PC-9 (cell line): ENCODE measurements around the gene ZNF407. TPM values are rescaled to one million over a fixed set of nuclear protein-coding genes. Genes with fewer than 3 reads are reported as not detected.

Experiments
- BruUV-seq: library from RNA; stranded (reverse); fragments of 400-500 nt; replicated peaks from 2 replicates; lab custom pipeline; 2021; lab: Mats Ljungman, UMichigan
- CTCF ChIA-PET: fragments of 300-600 bp; sonication (Branson Sonifier 250); formaldehyde crosslinking; loops from one replicate; lab custom pipeline; 2022; ENCODE audit warnings: antibody characterized with exemption; lab: Charles Lee
- POLR2A ChIA-PET: fragments of 300-600 bp; sonication (Branson Sonifier 250); formaldehyde crosslinking; loops from one replicate; lab custom pipeline; 2022; ENCODE audit warnings: antibody characterized with exemption; ENCODE audit not compliant: unreplicated experiment; lab: Charles Lee
- DNase-seq, 2 experiments: peaks; one replicate each; pipeline versions ENCODE4 v3.0.0 to v3.0.0-alpha.2; 2015 to 2022; ENCODE audit warnings: mixed read lengths in 1 of 2
- H2AFZ ChIP-seq: fragments of 200-600 bp; sonication (generic); 2 replicates; pipeline ENCODE4 v1.8.1; 2017; ENCODE audit warnings: antibody characterized with exemption
- H3F3A ChIP-seq: fragments of 200-600 bp; sonication (generic); 2 replicates; pipeline ENCODE4 v1.8.1; 2017; ENCODE audit warnings: antibody characterized with exemption, mild to moderate bottlenecking, low read depth; ENCODE audit not compliant: insufficient read depth
- H3K27ac ChIP-seq: fragments of 200-600 bp; sonication (generic); 2 replicates; pipeline ENCODE4 v1.6.1; 2016; ENCODE audit warnings: mixed run types
- H3K27me3 ChIP-seq: fragments of 200-600 bp; sonication (generic); 2 replicates; pipeline ENCODE4 v1.6.1; 2016; ENCODE audit warnings: low read depth, mixed run types; ENCODE audit not compliant: insufficient read depth
- H3K36me3 ChIP-seq: fragments of 200-600 bp; sonication (generic); 2 replicates; pipeline ENCODE4 v1.6.1; 2016; ENCODE audit warnings: low read depth, mixed run types
- H3K4me1 ChIP-seq: fragments of 200-600 bp; sonication (generic); replicated peaks from 2 replicates; pipeline ENCODE4 v1.6.1; 2016; ENCODE audit warnings: mixed run types; ENCODE audit not compliant: insufficient read depth
- H3K4me2 ChIP-seq: fragments of 200-600 bp; sonication (generic); 2 replicates; pipeline ENCODE4 v1.6.1; 2017; ENCODE audit warnings: mixed run types
- H3K4me3 ChIP-seq: fragments of 200-600 bp; sonication (generic); 2 replicates; pipeline ENCODE4 v1.6.1; 2016; ENCODE audit warnings: mixed run types
- H3K79me2 ChIP-seq: fragments of 200-600 bp; sonication (generic); 2 replicates; pipeline ENCODE4 v1.6.1; 2017; ENCODE audit warnings: low read depth, mixed run types
- H3K9me2 ChIP-seq: fragments of 200-600 bp; sonication (generic); 2 replicates; pipeline ENCODE4 v1.8.1; 2017; ENCODE audit warnings: mild to moderate bottlenecking; ENCODE audit not compliant: insufficient read depth
- H3K9me3 ChIP-seq: fragments of 200-600 bp; sonication (generic); 2 replicates; pipeline ENCODE4 v1.8.1; 2016; ENCODE audit warnings: low read depth; ENCODE audit not compliant: insufficient read depth
- H4K20me1 ChIP-seq: fragments of 200-600 bp; sonication (generic); 2 replicates; pipeline ENCODE4 v1.8.1; 2017; ENCODE audit not compliant: insufficient read depth
- CTCF ChIP-seq: fragments of 200-600 bp; sonication (generic); conservative IDR thresholded peaks from 2 replicates; pipeline ENCODE4 v1.6.1; 2017; ENCODE audit warnings: mixed run types, antibody characterized with exemption, mild to moderate bottlenecking, moderate library complexity
- EZH2 ChIP-seq: fragments of 200-600 bp; sonication (generic); IDR thresholded peaks from 2 replicates; pipeline ENCODE4 v1.8.0; 2017; ENCODE audit warnings: antibody characterized with exemption, low read depth
- intact Hi-C: fragments of 100-400 bp; cut with micrococcal nuclease; formaldehyde crosslinking; loops from one replicate; pipeline ENCODE4 v1.10.0; 2022; ENCODE audit not compliant: unreplicated experiment
- total RNA-seq: library from RNA; stranded (reverse); gene quantifications from 2 replicates; pipeline ENCODE4 v1.2.3, GENCODE V29; 2021

Gene ZNF407
- total RNA-seq, 1 experiment from 2014 or later: 13.4 TPM

DNA sequence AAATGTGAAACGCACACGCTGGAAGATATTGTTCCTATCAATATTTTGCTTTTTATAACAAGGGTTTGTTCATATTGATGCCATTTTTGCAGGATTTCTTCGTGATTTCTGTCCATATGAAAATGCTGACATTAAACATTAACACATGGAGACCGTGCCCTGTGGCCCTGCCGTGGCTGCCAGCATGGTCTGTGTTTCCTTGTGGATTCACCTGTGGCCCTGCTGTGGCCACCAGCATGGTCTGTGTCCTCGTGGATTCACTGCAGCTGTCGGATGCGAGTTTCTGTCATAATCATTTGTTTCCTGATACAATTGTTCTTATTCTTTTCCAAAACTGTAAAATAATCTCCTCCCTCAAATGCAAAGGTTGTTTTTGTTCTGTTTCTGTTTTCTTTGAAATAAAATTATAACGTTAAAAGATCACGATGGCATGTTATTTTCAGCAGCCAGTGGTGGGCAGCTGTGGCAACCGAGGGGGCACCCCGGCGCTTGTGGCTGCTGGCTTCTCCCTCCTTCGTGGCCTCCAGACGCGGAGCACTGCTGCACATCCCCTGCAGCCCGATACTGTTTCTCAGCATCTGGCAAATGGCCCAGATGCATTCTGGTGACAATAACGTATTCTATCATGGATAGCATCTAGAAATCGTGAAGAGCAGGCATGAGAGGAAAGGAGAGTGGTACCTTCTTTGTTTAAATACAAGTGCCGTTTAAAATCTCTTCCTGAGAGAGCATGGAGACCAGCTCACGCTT lies 467.8 kb downstream of the ZNF407 start:
- H3K4me2 ChIP-seq: no peak overlapping the region
- H3F3A ChIP-seq: peaks cover 5% of the 10 kb centered on the region; the same call in 1 of the 2 replicates
- no peak for DNase-seq
- no peak overlapping the region for H3K4me3 ChIP-seq
- H3K9me3 ChIP-seq: no peaks in the 10 kb centered on the region
- H2AFZ ChIP-seq: no peak overlapping the region
- no TSS peak for BruUV-seq
- H4K20me1 ChIP-seq: no peaks in the 10 kb centered on the region
- H3K27ac ChIP-seq: no peak overlapping the region
- H3K9me2 ChIP-seq: no peaks in the 10 kb centered on the region
- intact Hi-C loops: no loop called here
- ChIA-PET CTCF (no interaction called here), POLR2A (no interaction called here)
- no peaks in the 10 kb centered on the region for H3K27me3 ChIP-seq
- H3K79me2 ChIP-seq: no peaks in the 10 kb centered on the region
- peaks cover 6% of the 10 kb centered on the region for H3K4me1 ChIP-seq
- H3K36me3 ChIP-seq: no peaks in the 10 kb centered on the region
- TF ChIP-seq CTCF: no peak
- no peak for TF ChIP-seq EZH2

DNA sequence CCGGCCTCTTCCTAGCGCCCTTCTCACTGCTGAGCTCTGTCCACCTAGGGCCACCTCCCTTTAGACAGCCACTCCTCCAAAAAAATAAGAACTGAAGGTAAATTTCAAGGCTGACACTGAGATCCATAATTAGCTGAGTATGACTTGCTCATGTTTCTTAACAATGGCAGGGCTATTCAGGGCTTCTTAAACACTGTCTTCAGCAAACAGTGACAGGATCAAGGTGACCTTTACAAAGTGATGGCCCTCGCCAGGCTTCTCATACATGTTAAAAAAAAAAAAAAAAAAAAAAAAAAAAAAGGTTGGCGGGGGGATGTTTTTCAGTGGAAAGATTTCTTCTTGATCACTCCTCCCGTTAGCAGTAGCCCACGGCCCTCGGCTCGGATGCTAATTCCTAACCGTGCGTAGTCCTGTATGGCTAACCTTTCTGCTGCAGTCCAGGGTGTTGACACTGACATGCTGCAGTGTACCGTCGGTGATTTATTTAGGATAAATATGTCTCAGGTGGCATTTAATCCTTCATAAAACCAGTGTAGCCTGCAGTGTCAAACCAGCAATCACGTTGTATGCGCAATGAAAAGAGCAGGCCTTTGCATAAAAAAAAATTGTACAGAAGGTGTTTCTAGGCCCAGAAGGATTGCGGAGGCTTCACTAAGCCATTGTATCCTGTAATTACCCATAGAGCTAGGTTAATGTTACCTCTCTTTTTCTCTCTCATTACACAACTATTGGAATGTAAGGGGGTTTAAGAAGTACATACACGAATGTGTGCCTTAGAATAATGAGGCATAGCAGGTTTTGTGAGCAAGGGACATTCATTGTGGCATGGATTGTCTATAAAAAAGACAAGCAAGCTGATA lies 468.6 kb downstream of the ZNF407 start:
- CTCF ChIA-PET: no interaction called here
- no TSS peak for BruUV-seq
- no peak overlapping the region for H3K27ac ChIP-seq
- H3K9me3 ChIP-seq: no peaks in the 10 kb centered on the region
- H3K4me1 ChIP-seq: peaks cover 13% of the 10 kb centered on the region
- intact Hi-C loops: no loop called here
- no peaks in the 10 kb centered on the region for H3K27me3 ChIP-seq
- POLR2A ChIA-PET: no interaction called here
- DNase-seq: no peak
- no peaks in the 10 kb centered on the region for H3K36me3 ChIP-seq
- no peak overlapping the region for H2AFZ ChIP-seq
- H3K9me2 ChIP-seq: no peaks in the 10 kb centered on the region
- H3F3A ChIP-seq: peaks cover 10% of the 10 kb centered on the region; the same call in 1 of the 2 replicates
- no peak overlapping the region for H3K4me2 ChIP-seq
- H4K20me1 ChIP-seq: no peaks in the 10 kb centered on the region
- no peak overlapping the region for H3K4me3 ChIP-seq
- TF ChIP-seq CTCF: no peak
- TF ChIP-seq EZH2: no peak
- H3K79me2 ChIP-seq: no peaks in the 10 kb centered on the region

DNA sequence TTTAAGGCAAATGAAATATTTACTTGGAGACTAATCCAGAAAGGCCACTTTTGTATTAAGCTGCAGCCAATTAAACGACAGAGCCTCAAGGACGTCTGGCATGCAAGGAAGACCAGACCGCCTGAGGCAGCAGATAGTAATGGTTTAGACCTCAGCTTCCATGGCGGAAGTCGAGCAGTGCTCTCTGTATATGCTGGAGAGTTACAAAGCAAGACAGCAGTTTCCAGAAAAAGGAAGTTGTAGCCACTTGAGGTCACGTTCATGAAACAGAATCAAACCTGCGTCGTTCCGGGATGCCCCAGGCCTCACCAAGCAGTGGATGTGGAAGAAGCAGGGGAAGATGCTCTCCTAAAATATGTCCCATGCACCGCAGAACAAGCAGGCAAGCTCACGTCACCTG lies 469.3 kb downstream of the ZNF407 start:
- no TSS peak for BruUV-seq
- Histone ChIP-seq H3K4me2 (no peak overlapping the region), H3K4me3 (no peak overlapping the region), H3K4me1 (peaks cover 20% of the 10 kb centered on the region), H3K79me2 (no peaks in the 10 kb centered on the region), H3F3A (peaks cover 14% of the 10 kb centered on the region; the same call in 1 of the 2 replicates), H3K27ac (no peak overlapping the region), H3K9me2 (no peaks in the 10 kb centered on the region), H3K9me3 (no peaks in the 10 kb centered on the region), H3K36me3 (no peaks in the 10 kb centered on the region), H2AFZ (no peak overlapping the region), H3K27me3 (no peaks in the 10 kb centered on the region), H4K20me1 (no peaks in the 10 kb centered on the region)
- TF ChIP-seq EZH2: no peak
- no peak for TF ChIP-seq CTCF
- no peak for DNase-seq
- intact Hi-C loops: no loop called here
- POLR2A ChIA-PET: no interaction called here
- CTCF ChIA-PET: no interaction called here
